GM19372 (cell line): ENCODE results near the gene MYO5B.
"Not testable (repeated sequence)": the region's sequence is repeated elsewhere in the genome, so short reads cannot be mapped to it uniquely, and the experiment has no call there.

ENCODE experiments used
- ATAC-seq: cut with Tn5 transposase; IDR thresholded peaks from one replicate; pipeline ENCODE4 v1.9.1; 2021; ENCODE audit warnings: mild to moderate bottlenecking, low read depth, moderate library complexity; ENCODE audit not compliant: unreplicated experiment

The MYO5B gene

GRCh38 chr18:50194631-50195532 is at the start of gene MYO5B:
Gene MYO5B (minus strand): TSS chr18:50195147. CDS start chr18:50194793, 354 bp downstream.
- ATAC-seq = peak; percentile 80

DNA sequence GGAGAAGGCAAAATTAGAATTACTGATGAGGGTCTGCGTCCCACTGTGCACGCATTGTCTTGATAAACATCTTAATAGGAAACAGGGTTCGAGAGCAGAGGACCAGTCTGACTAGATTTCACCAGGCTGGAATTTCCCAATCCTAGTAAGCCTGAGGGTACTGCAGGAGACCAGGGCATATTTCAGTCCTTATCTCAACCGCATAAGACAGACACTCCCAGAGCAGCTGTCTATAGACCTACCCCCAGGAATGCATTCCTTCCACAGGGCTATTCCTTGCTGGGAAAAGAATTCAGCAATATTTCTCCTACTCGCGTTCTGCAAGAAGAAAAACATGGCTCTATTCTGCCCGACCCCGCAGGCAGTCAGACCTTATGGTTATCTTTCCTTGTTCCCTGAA is 46.8 kb upstream of the MYO5B start:
- ATAC-seq = not testable (repeated sequence)

DNA sequence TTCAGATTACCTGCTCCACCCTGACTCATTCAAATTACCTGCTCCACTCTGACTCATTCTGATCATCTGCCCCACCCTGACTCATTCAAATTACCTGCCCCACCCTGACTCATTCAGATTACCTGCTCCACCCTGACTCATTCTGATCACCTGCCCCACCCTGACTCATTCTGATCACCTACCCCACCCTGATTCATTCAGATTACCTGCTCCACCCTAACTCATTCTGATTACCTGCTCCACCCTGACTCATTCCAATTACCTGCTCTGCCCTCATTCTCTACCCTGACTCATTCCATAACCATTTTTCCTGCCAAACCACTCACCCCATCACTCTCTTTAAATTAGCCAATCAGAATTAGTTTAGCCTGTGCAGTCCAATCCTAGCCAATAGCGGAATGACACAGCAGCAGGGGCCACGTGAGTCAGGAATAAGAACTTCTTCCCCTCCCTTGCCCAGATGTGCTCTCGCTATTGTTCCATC is 45.2 kb upstream of the MYO5B start:
- ATAC-seq = no peak

- ATAC-seq = no peak
Measured at GRCh38 chr18:50232419-50232818, 37.5 kb upstream of the MYO5B start.

- no peak for ATAC-seq
Measured at GRCh38 chr18:50231621-50232020, 36.7 kb upstream of the MYO5B start.

DNA sequence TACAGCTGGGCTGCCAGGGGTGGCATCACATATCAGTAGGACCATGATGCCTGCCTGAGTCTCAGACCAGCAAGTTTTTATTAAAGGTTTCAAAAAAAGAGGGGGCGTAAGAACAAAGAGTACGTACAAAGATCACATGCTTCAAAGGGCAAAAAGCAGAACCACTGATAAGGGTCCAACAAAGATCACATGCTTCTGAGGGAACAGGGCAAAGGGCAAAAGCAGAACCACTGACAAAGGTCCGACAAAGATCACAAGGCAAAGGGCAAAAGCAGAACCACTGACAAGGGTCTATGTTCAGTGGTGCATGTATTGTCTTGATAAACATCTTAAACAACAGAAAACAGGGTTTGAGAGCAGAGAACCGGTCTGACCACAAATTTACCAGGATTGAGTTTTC is 25.3 kb upstream of the MYO5B start:
- ATAC-seq = not testable (repeated sequence)

DNA sequence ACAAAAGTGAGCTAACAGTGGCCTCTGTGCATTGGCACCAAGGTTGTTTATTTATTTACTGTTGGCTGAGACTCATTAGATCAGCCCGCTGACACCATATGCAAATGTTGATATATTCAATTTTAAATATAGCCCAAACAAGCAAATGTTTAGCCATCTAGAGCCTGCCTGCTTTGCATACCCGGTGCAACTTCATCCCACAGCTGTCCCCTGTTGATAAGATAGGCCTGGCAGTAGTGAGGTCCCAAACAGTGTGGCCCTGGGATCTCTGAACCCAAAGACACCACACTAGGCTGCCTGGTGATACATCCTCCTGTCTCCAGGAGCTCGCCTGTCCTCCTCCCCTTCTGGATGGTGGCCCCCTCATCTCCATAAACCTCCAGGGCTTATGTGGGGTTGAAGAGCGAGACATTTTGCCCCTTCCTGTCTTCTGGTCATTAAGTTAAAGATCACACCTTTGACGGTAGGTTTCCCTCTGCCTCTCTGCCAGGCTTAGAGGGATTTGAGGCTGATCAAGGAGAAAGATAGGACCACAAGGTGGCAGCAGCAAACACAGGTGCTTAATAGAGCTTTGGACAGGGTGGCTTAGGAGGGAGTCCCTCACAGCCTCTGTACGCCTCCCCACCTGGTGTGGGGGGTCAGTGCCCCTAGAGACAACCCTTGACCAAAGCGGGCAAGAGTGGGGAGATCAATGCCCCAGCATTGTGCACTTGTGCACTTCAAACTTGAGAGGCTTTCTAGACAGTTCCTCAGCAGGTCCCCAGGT is 23.7 kb upstream of the MYO5B start:
- ATAC-seq = peak; percentile 64

DNA sequence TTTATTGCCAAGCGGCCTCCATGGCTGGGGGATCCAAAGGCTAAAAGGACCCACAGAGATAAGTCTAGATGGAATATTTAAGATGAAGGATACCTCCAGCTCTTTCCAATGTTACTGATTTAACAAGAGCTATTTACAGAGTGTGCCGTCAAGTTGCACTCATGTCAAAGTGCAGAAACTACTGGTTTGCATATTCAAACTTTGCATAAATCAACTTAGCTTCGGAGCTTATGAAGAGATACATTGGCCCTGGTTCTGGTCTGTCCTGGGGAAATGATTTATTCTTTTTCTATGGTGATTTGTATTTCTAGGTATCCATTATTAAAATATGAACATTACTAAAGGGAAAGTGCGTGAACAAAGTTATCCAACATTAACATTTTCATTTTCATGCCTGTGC is 14.4 kb upstream of the MYO5B start:
- ATAC-seq = no peak

- ATAC-seq = no peak
Measured at GRCh38 chr18:50207722-50208121, 12.8 kb upstream of the MYO5B start.

- no peak for ATAC-seq
Measured at GRCh38 chr18:50203801-50204604, 9.1 kb upstream of the MYO5B start.

- ATAC-seq = no peak
Measured at GRCh38 chr18:50201476-50202018, 6.6 kb upstream of the MYO5B start.

GRCh38 chr18:50199921-50200320 is 5.0 kb upstream of the MYO5B start:
- no peak for ATAC-seq

DNA sequence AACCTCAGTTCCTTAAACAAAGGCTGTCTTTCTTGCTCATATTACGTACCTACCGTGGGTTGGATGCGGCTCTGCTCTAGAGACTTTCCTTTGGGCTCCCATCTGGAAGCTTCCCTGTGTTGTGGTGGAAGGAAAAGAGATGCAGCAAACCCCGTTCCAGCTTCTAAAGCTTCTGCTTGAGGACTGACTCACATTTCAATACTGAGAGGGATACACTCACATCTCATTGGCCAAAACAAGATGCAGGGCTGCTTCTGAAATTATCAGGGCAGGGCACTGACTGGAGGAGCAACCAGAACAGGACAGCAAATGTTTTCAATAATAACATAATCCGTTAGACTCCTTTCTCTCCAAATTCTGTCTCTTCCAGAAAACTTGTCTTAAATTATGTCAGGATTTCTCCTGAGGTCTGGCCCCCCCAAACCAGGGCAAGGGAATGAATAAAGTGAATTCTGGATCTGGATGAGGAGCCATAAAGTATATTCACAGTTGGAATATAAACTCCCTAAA is 4.5 kb upstream of the MYO5B start:
- ATAC-seq = no peak

GRCh38 chr18:50196261-50196660 is 1.3 kb upstream of the MYO5B start:
- ATAC-seq = no peak

- ATAC-seq = no peak
Measured at GRCh38 chr18:50195689-50196088, 742 bp upstream of the MYO5B start.

DNA sequence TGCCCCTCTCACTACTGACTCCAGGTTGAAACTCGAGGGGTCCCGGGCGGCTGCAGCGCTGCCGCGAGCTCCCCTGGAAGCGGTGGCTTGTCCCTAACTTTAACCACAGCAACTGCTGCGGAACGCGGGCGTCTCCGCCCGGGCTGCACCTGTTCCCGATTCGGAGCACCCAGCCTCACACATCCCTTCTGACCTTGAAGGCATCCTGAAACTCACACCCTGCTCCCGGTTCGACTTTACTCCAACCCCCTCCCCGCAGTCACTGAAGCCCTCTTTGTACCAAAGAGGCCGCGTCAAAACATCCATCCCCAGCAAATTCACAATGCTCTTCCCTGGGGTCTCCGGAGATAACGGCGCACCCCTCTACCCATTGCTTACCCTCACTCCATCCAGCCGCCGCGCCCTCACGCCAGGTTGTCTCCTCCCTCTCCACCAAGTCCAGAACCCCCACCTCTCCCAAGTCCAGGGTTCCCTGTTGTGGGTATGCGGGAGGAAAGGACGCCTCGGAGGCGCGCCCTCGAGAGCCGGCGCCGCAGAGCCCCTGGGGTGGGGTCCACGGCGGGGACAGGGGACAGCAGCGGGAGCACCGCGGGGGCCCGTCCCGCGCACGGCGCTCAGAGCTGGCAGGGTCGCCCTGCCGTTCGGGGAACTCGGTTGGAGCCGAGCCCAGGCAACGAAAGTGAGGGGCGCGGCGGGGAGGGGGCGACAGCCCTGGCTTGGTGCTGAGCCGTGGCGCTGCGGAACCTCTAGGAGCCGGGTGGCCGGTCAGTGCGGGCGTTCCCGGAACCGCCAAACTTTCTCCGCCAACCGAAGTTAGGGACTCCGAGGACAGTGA is 934 bp downstream of the MYO5B start:
- no peak for ATAC-seq

DNA sequence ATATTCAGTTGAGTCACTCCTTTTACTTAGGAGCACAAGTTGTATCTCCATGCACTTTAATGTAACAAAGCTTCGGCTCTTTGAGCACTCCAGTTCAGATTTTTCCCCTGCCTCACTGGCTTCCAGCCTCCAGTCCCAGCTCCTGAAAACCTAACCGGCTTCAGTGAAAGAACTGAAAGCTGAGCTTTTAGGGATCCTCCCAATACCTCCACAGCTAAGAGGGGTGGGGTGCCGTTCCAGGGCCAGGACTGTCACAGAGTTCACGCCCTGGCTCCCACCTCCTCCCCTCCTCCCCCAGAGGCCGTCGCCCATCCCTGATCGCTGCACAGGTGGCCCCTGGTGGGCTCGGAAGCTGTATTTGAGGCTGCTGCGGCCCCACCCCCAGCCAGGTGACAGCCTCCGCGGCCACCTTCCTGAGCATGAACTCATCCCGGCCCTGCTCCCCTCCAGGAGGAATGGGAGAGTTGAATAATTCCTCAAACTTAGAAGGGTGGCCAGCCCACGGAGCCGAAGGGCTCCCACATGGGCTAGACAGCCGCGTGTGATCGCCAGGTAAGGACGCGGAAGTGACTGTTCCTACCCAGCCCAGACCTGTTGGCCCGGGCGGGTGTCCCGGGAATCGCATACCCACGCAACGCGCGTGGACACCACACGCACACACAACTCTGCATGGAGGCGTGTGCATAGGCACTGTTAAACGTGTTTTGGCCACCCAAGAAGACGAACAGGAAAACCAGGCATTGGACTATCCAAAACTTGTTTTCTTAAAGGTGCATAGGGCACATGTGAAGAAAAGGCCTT is 1.8 kb downstream of the MYO5B start:
- ATAC-seq = no peak

GRCh38 chr18:50190926-50191325 is 4.0 kb downstream of the MYO5B start:
- no peak for ATAC-seq
